Right atrium auricular region (tissue), 2 donors: Measurements from ENCODE around the gene PIP4K2A. TPM values are rescaled to one million over a fixed set of nuclear protein-coding genes. Genes with fewer than 3 reads are reported as not detected.

Experiments
- DNase-seq: peaks from one replicate; pipeline ENCODE4 v3.0.0-alpha.2; 2019; ENCODE audit warnings: low spot score
- H3K27ac ChIP-seq, 2 donors: fragments of 200-600 bp; sonication (generic); 1 replicate in 1 of 2; 2 replicates in 1 of 2; pipeline ENCODE4 v1.5.1; 2016 to 2019
- H3K27me3 ChIP-seq, 2 donors: fragments of 200-600 bp; sonication (generic); one replicate each; pipeline versions ENCODE4 v1.5.1 to v1.6.0; 2017 to 2019
- H3K36me3 ChIP-seq: fragments of 200-600 bp; sonication (generic); one replicate; pipeline ENCODE4 v1.5.1; 2016
- H3K4me1 ChIP-seq, 2 donors: fragments of 200-600 bp; sonication (generic); one replicate each; pipeline versions ENCODE4 v1.5.1 to v1.6.0; 2017 to 2019
- H3K4me3 ChIP-seq, 2 donors: fragments of 200-600 bp; sonication (generic); 1 replicate in 1 of 2; 2 replicates in 1 of 2; pipeline ENCODE4 v1.5.1; 2017 to 2019; ENCODE audit warnings: mild to moderate bottlenecking in 1 of 2, moderate library complexity in 1 of 2
- H3K9me3 ChIP-seq, 2 donors: fragments of 200-600 bp; sonication (generic); one replicate each; pipeline ENCODE4 v1.5.1; 2019
- total RNA-seq, 2 donors: library from RNA; depleted of rRNA; stranded (reverse); fragments of >200 nt; gene quantifications; one replicate each; pipeline ENCODE4 v1.1.0, GENCODE V29; 2016
- TF ChIP-seq, protein P1 (sequence below), 2 donors: fragments of 200-600 bp; sonication (generic); IDR thresholded peaks; one replicate each; pipeline ENCODE4 v1.5.1; 2019; ENCODE audit warnings: antibody characterized with exemption in 2 of 2

PIP4K2A gene
- total RNA-seq, 2 donors from 2014 or later = 12.1 to 18.3 TPM

DNA sequence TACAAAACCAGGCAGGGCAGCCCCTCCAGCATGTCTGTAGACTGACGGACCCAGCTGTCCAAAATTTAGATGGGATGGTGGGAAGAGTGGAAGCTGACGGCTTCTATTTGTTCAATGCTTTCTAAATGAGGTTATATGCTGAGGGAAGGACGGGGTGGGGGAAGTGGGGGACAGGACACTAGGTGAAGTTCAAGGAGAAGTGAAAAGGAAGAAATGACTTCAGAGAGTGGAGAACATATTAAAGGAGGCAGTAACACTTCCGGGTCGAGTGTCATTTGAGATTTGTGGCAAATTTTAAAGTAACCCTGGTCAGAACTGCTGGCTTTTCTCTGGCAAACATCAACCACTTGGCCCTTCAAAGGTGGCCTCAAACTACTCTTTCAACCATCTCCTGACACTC, 9.4 kb downstream of the PIP4K2A start:
- H3K4me3 ChIP-seq = no peak overlapping the region
- no peak for DNase-seq
- H3K27ac ChIP-seq = no peak overlapping the region
- no peaks in the 10 kb centered on the region for H3K36me3 ChIP-seq
- TF ChIP-seq, protein P1, sequence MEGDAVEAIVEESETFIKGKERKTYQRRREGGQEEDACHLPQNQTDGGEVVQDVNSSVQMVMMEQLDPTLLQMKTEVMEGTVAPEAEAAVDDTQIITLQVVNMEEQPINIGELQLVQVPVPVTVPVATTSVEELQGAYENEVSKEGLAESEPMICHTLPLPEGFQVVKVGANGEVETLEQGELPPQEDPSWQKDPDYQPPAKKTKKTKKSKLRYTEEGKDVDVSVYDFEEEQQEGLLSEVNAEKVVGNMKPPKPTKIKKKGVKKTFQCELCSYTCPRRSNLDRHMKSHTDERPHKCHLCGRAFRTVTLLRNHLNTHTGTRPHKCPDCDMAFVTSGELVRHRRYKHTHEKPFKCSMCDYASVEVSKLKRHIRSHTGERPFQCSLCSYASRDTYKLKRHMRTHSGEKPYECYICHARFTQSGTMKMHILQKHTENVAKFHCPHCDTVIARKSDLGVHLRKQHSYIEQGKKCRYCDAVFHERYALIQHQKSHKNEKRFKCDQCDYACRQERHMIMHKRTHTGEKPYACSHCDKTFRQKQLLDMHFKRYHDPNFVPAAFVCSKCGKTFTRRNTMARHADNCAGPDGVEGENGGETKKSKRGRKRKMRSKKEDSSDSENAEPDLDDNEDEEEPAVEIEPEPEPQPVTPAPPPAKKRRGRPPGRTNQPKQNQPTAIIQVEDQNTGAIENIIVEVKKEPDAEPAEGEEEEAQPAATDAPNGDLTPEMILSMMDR (IDR thresholded peaks at IDR 0.05) = no peak
- H3K4me1 ChIP-seq = peaks cover 0 to 5% of the 10 kb centered on the region in 2 donors
- H3K27me3 ChIP-seq = no peaks in the 10 kb centered on the region
- H3K9me3 ChIP-seq = no peaks in the 10 kb centered on the region

GRCh38 chr10:22704471-22704911, 9.9 kb downstream of the PIP4K2A start:
- TF ChIP-seq, protein P1 (IDR thresholded peaks at IDR 0.05) = no peak
- Histone ChIP-seq H3K27me3 (no peaks in the 10 kb centered on the region), H3K4me1 (peaks cover 0 to 5% of the 10 kb centered on the region in 2 donors), H3K27ac (no peak overlapping the region), H3K4me3 (no peak overlapping the region), H3K36me3 (no peaks in the 10 kb centered on the region), H3K9me3 (no peaks in the 10 kb centered on the region)
- no peak for DNase-seq

- no peak for DNase-seq
- peaks cover 0 to 13% of the 10 kb centered on the region in 2 donors for H3K4me1 ChIP-seq
- no peak overlapping the region for H3K27ac ChIP-seq
These were observed 12.0 kb downstream of the PIP4K2A start for GRCh38 chr10:22702348-22702747.

DNA sequence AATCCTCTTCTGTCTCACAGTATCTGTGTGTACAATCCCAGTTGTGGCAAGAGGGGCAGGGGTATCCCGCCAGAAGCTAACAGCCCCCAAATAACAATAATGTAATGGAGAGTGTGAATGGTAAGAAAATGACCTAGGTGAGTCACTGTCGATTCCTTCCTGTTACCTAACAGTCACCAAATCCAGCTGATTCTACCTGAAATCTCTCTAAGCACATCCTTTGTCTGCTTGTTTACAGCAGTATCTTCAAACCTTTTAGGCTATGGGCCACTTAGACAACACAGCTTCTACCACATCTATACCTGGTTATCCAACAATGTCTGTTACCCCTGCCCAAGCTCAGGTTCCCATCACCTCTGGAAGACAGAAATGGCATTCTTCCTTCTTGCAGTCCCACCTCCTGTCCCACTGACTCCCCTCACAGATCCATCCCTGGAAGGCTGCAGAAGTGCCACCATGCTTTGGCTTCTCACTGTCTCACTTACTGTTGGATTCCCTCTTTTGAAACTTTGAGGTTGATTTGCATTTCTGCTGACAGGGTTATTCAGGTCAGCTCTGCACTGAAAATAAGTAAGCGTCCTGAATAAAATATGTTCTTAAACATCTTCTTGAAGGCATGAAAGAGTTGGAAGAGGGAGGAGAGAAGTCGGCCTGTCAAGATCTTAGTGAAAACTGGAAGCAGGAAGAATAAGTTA, 13.1 kb downstream of the PIP4K2A start:
- H3K9me3 ChIP-seq = no peaks in the 10 kb centered on the region
- no peak overlapping the region for H3K4me3 ChIP-seq
- H3K27ac ChIP-seq = no peak overlapping the region
- no peaks in the 10 kb centered on the region for H3K27me3 ChIP-seq
- H3K4me1 ChIP-seq = peaks cover 0 to 18% of the 10 kb centered on the region in 2 donors
- TF ChIP-seq, protein P1 (IDR thresholded peaks at IDR 0.05) = no peak
- no peaks in the 10 kb centered on the region for H3K36me3 ChIP-seq
- no peak for DNase-seq

More at GRCh38 chr10:22702348-22702747, 12.0 kb downstream of the PIP4K2A start:
- Histone ChIP-seq H3K36me3 (no peaks in the 10 kb centered on the region), H3K27me3 (no peaks in the 10 kb centered on the region), H3K9me3 (no peaks in the 10 kb centered on the region), H3K4me3 (no peak overlapping the region)
- TF ChIP-seq, protein P1 (IDR thresholded peaks at IDR 0.05) = no peak

DNA sequence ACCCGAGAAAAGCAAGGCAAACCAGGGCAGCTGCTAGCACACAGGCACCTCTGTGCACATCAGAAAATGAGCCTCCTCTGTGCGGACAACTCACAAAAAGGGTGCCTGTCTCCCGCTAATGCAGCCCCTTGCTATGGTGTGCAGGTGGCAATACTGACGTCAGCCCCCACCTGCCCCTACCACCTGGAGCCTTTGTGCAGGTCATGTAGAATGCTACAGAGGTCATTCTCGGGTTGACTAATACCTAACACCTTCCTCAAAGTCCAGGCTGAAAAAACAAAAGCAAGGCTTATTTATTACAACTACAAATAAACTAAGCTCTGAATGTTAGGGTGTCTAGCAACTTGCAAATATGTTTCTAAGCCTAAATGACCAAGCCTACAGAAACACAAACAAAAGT, 13.9 kb downstream of the PIP4K2A start:
- H3K4me1 ChIP-seq = peaks cover 0 to 14% of the 10 kb centered on the region in 2 donors
- DNase-seq = no peak
- H3K36me3 ChIP-seq = no peaks in the 10 kb centered on the region
- no peaks in the 10 kb centered on the region for H3K9me3 ChIP-seq
- H3K4me3 ChIP-seq = no peak overlapping the region
- no peaks in the 10 kb centered on the region for H3K27me3 ChIP-seq
- TF ChIP-seq, protein P1 (IDR thresholded peaks at IDR 0.05) = no peak
- H3K27ac ChIP-seq = no peak overlapping the region

GRCh38 chr10:22699976-22700375, 14.4 kb downstream of the PIP4K2A start:
- TF ChIP-seq, protein P1 (IDR thresholded peaks at IDR 0.05) = no peak
- Histone ChIP-seq H3K4me1 (peaks cover 0 to 14% of the 10 kb centered on the region in 2 donors), H3K36me3 (no peaks in the 10 kb centered on the region), H3K27ac (no peak overlapping the region), H3K4me3 (no peak overlapping the region), H3K9me3 (no peaks in the 10 kb centered on the region), H3K27me3 (no peaks in the 10 kb centered on the region)
- DNase-seq = no peak
